ENCODE measurements around the gene ZSCAN25.
"Not testable (repeated sequence)": the region's sequence is repeated elsewhere in the genome, so short reads cannot be mapped to it uniquely, and the experiment has no call there.

The ZSCAN25 gene

DNA sequence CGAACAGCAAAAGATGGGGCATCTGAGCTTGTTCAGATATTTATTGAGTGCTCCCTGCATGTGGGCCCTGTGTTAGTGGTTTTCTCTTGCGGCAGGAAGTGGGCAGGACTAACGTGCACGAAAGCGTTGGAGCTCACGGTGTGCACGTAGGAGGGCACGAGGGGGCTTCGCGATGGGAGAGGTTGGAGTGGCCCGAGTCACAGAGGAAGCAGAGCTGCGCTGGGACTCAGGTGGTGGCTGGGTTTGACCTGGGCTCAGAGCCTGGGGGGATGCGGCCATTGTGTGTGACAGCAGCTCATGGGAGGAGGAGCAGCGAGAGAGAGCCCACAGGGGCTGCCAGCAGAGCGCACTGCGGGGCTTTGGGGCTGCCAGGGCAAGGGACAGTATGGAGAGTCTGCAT is 7.7 kb downstream of the ZSCAN25 start:
- no peak overlapping the region for H3K4me3 ChIP-seq (ENCODE audit: low read length)
- TF ChIP-seq ZNF274 (IDR thresholded peaks at IDR 0.05; ENCODE audit: low read depth, low read length), result no peak

DNA sequence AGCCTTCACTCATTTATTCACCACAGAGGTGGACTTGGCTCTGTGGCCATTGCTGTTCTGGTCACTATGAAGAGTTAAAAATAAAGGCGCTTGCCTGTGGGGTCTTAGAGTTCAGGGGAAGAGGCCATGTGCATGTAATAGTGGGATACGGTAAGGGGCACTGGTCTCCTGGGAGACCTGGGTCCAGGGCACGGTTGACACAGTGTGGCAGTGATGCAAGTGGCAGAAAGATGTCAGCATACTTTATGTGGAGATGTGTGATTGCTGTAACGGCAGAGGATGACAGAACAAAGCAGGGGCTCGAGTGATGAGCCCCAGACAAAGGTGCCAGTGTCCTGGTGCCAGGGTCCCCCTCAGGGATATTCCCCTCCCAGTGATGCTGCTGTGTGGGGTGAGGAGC is 8.6 kb downstream of the ZSCAN25 start:
- no peak overlapping the region for H3K4me3 ChIP-seq (ENCODE audit: low read length)
- TF ChIP-seq ZNF274 (IDR thresholded peaks at IDR 0.05; ENCODE audit: low read depth, low read length), result no peak

DNA sequence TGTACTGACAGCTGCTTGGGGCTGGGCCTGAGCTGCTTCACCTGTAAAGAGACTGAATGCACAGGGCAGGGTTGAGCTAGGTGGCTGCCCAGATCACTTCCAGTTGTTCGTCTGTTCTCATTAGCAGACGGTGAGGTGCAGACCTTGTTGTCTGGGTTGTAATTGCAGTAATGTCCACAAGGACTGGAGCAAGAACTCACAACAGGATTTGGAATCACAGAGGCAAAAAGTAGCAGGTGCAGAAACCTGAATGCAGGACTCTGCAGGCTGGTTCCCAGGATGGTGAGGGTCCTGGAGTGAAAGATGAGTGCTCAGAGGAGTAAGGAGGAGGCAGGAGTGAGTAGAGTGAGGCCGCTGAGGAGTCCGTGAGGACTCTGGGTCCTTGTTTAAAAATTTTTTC is 9.2 kb downstream of the ZSCAN25 start:
- TF ChIP-seq ZNF274 (IDR thresholded peaks at IDR 0.05; ENCODE audit: low read depth, low read length), result no peak
- no peak overlapping the region for H3K4me3 ChIP-seq (ENCODE audit: low read length)

- H3K4me3 ChIP-seq (ENCODE audit: low read length), result no peak overlapping the region
- no peak for TF ChIP-seq ZNF274 (IDR thresholded peaks at IDR 0.05; ENCODE audit: low read depth, low read length)
These were observed 9.9 kb downstream of the ZSCAN25 start for GRCh38 chr7:99626661-99627060.

- no peak for TF ChIP-seq ZNF274 (IDR thresholded peaks at IDR 0.05; ENCODE audit: low read depth, low read length)
- H3K4me3 ChIP-seq (ENCODE audit: low read length), result no peak overlapping the region
These were observed 10.8 kb downstream of the ZSCAN25 start for GRCh38 chr7:99627513-99627912.

GRCh38 chr7:99628471-99629465 is 12.0 kb downstream of the ZSCAN25 start:
- no peak for TF ChIP-seq ZNF274 (IDR thresholded peaks at IDR 0.05; ENCODE audit: low read depth, low read length)
- no peak overlapping the region for H3K4me3 ChIP-seq (ENCODE audit: low read length)

GRCh38 chr7:99629643-99630042 is 12.9 kb downstream of the ZSCAN25 start:
- H3K4me3 ChIP-seq (ENCODE audit: low read length), result no peak overlapping the region
- no peak for TF ChIP-seq ZNF274 (IDR thresholded peaks at IDR 0.05; ENCODE audit: low read depth, low read length)

DNA sequence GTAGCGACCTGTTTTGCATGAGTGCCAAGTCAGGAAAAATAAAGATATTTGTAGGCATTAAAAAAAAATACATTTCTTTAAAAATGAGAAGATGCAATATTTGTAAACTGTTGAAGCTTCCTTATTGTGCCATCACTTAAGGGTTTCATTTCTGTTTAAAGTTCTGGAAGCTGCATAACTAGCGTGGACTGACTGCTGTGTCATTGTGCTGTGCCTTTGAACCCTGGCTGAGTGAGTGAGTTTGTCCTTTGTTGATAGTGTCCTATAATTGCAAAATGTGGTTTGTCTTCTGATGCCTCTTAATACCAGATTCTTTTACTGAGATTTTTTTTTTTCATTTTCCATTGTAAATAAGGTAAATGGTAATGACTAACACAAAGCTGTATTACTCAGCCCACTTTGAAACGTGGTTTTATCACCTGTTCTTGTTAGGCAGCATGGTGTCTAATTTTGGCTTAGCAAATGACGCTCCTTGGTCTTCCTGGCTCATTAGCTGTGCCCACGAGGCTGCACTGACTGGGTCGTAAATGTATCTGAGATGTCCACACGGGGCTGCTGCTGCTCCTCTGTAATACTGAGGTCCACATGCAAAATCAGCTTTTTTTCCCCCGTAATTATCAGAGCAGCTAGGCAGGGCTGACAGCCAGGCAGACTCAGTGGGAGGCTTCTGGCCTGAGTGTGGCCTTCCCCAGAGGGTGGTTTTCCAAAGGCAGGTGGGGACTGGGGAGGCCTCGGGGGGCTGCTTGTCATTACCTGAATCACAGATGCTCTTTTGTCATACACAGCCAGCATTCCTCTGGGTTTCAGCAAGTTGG is 14.8 kb downstream of the ZSCAN25 start:
- H3K4me3 ChIP-seq (ENCODE audit: low read length), result no peak overlapping the region
- TF ChIP-seq ZNF274 (IDR thresholded peaks at IDR 0.05; ENCODE audit: low read depth, low read length), result no peak

DNA sequence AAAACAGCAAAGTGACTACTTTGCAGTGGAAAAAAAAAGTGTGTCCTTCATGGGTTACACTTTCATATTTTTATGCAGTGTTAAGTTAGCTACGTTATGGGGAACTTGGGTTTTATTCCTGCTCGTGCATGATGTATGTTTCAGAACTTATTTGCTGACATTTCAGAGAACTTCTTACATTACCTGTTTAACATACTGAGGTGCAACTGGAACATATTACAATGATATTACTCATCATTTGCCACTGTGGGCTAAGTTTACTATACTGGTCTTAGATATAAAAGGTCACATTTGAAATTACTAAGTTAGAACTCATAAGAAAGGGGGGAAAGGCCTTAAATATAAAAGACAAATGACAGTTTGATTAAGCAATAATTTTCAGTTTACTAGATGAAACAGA is 20.7 kb downstream of the ZSCAN25 start:
- not testable (repeated sequence) for H3K4me3 ChIP-seq (ENCODE audit: low read length)

- TF ChIP-seq ZNF274 (IDR thresholded peaks at IDR 0.05; ENCODE audit: low read depth, low read length), result no peak
- H3K4me3 ChIP-seq (ENCODE audit: low read length), result no peak overlapping the region
These were observed 22.0 kb downstream of the ZSCAN25 start for GRCh38 chr7:99638731-99639130.

GRCh38 chr7:99639267-99639666 is 22.5 kb downstream of the ZSCAN25 start:
- TF ChIP-seq ZNF274 (IDR thresholded peaks at IDR 0.05; ENCODE audit: low read depth, low read length), result no peak
- H3K4me3 ChIP-seq (ENCODE audit: low read length), result no peak overlapping the region

GRCh38 chr7:99642027-99642426 is 25.3 kb downstream of the ZSCAN25 start:
- TF ChIP-seq ZNF274 (IDR thresholded peaks at IDR 0.05; ENCODE audit: low read depth, low read length), result no peak
- H3K4me3 ChIP-seq (ENCODE audit: low read length), result no peak overlapping the region

DNA sequence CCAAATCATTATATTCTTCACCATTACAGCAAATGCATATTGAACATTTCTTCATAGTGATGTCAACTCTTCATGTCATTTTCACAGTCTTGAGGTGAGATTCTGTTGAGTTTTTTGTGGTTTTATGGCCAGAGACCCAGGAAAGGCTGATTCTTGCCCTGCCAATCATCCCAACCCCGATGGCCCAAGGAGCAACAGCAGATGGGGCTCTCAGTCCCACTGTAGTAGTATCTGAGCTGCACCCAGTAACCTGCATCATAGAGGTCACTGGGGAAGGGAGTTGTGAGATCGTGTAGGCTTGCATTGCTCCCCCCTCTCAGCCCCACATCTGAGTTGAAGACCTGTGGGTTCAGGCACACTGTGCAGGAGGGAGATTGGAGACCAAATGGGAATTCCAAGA is 26.7 kb downstream of the ZSCAN25 start:
- no peak for TF ChIP-seq ZNF274 (IDR thresholded peaks at IDR 0.05; ENCODE audit: low read depth, low read length)
- H3K4me3 ChIP-seq (ENCODE audit: low read length), result no peak overlapping the region

DNA sequence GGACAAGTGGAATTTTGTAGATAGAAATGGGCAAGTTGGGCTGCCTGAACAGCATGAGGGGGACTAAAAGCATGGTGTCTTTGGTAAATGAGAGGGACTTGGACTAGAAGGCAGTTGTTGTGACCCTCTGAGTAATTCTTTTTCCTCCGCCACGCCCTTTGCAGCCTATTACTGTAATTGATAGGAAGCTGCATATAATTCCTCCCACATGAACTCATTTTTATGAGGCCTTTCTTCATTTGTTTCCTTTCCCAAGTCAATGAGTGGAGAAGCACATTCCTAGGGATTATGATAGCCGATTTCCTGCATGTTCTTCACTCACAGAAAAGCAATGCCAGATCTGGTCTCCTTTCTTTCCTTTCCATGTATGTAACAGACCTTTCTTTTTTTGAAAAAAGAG is 27.7 kb downstream of the ZSCAN25 start:
- no peak overlapping the region for H3K4me3 ChIP-seq (ENCODE audit: low read length)
- TF ChIP-seq ZNF274 (IDR thresholded peaks at IDR 0.05; ENCODE audit: low read depth, low read length), result no peak

- no peak for TF ChIP-seq ZNF274 (IDR thresholded peaks at IDR 0.05; ENCODE audit: low read depth, low read length)
These were observed 28.8 kb downstream of the ZSCAN25 start for GRCh38 chr7:99645590-99645989.

More at GRCh38 chr7:99645590-99645989, 28.8 kb downstream of the ZSCAN25 start:
- no peak overlapping the region for H3K4me3 ChIP-seq (ENCODE audit: low read length)
